ENCODE results near the gene CLDN12.

CLDN12 gene

DNA sequence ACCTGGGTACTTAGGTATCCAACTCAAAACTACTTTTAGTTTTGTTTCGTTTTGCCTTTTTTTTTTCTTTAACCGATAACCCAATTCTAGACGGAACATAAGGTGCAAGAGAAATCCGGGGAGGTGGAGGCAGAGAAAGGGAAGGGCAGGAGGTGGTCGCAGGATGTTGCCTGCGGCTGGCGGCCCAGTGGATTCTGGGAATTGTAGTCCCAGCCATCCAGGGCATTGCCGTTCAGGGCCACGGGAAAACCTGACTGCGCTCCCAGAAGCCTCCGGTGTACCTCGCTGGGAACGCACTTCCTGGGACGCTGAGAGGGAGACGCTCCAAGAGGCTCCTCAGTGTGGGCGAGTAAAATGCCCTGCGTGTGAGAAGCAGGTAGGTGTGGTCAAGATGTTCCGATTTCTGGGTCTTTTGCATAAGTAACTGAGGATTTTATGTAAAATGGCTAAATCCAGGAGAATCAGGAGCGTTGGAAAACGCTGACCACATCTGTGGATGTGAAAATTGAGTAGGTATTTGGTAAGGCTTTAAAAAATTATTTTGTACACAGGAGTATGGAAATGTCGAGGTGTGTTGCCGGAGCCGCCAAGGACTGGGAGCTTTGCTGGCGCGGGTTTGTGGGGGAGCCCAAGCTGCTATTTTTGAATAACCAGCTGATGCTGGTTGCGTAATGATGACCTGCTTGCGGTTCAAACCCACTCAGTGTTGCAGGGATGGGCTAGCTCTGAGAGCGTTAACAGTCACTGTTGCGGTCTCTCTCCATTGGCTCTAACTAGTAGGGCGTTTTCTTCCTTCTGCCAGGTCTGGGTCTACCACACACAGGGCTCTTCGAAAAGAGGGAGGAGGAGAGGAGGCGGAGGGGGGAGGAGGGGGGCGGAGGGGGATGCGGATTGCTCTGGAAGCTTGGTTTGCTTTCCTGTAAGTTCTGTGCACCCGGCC, at the start of gene CLDN12:
CLDN12 (plus strand) TSS at position 288 of the 940 bp plus-strand sequence. CDS start 9,216 bp downstream, outside the sequence.
- H3K27ac Mint-ChIP-seq = peak within 1 kb of the TSS; percentile 84
- intact Hi-C loops (cut with micrococcal nuclease) = loop anchor here (2.0 kb wide), 1 partner anchor 57 kb away; the partner anchor contains the start of gene GTPBP10
- peaks cover 14% of the 10 kb centered on the region for H3K36me3 Mint-ChIP-seq (ENCODE audit: low read depth)
- peaks cover 10% of the 10 kb centered on the region for H3K9me3 Mint-ChIP-seq
- peaks cover 13% of the 10 kb centered on the region for H3K4me1 Mint-ChIP-seq (ENCODE audit: low read depth)
- peaks cover 5% of the 10 kb centered on the region for H3K27me3 Mint-ChIP-seq
- H3K4me3 Mint-ChIP-seq = peak within 1 kb of the TSS; percentile 97

DNA sequence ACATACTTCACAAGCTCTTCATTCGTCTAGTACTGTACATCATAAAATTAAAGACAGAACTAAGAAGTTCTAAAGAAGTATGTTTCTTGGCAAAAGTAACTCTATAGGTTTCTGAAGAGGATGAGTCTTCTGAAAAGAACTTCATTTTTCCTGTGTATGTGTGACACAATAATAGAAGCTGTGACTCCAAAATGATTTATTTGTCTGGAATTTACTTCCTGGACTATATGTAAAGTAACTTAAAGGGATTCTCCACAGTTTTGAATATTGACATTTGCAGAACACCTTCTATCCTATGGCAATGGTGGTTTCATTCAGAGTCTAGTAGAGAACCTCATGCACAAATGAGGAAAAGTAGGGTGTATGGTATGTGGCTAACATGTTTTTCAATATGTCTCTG, 19.8 kb upstream of the CLDN12 start:
- Mint-ChIP-seq H3K27me3 (no peaks in the 10 kb centered on the region), H3K4me3 (no peak overlapping the region), H3K9me3 (peaks cover 11% of the 10 kb centered on the region), H3K4me1 (ENCODE audit: low read depth) (no peaks in the 10 kb centered on the region), H3K27ac (no peak overlapping the region), H3K36me3 (ENCODE audit: low read depth) (peaks cover 79% of the 10 kb centered on the region)
- intact Hi-C loops (cut with micrococcal nuclease) = no loop called here

DNA sequence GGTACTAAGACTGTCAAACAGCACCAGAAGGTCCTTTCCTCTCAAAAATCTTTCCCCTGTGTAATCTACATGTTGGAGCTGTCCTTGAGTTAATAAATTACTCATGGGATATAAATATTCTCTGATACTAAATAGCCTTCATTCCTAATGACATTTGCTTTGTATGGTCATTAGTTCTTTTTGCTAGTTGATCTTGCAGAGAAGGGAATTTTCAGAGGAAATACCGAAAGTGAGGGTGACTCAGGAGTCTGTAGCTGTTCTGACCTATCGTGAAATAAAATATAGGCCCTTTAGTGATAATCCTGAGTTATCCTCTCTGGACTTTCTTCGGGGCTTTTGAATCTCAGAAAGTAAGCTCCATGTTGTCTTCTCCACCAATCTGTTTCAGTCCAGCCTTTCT, 19.4 kb upstream of the CLDN12 start:
- peaks cover 9% of the 10 kb centered on the region for H3K9me3 Mint-ChIP-seq
- H3K27ac Mint-ChIP-seq = no peak overlapping the region
- H3K4me3 Mint-ChIP-seq = no peak overlapping the region
- peaks cover 74% of the 10 kb centered on the region for H3K36me3 Mint-ChIP-seq (ENCODE audit: low read depth)
- intact Hi-C loops (cut with micrococcal nuclease) = no loop called here
- no peaks in the 10 kb centered on the region for H3K27me3 Mint-ChIP-seq
- H3K4me1 Mint-ChIP-seq (ENCODE audit: low read depth) = no peaks in the 10 kb centered on the region

DNA sequence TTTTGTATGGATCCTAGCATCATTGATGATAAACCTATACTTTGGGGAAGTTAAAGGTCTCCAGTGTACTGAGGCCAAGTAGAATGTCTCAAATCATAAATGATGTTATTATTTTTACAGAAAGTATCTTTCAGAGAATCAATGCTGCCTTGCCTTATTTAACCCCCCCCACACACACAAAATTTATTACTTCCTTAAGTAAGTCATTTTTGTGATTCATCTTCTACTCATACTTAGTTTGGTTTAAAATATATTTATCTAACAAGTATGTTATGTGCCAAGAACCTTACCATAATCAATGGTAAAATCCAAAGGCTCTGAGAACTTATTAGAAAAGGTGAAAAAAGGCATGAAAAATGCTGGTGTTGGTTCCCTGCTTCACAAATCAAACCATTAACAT, 18.8 kb upstream of the CLDN12 start:
- Mint-ChIP-seq H3K4me1 (ENCODE audit: low read depth) (no peaks in the 10 kb centered on the region), H3K27ac (no peak overlapping the region), H3K9me3 (peaks cover 3% of the 10 kb centered on the region), H3K27me3 (no peaks in the 10 kb centered on the region), H3K36me3 (ENCODE audit: low read depth) (peaks cover 69% of the 10 kb centered on the region), H3K4me3 (no peak overlapping the region)
- intact Hi-C loops (cut with micrococcal nuclease) = no loop called here

GRCh38 chr7:90387470-90388240, 15.6 kb upstream of the CLDN12 start:
- no peak overlapping the region for H3K27ac Mint-ChIP-seq
- H3K36me3 Mint-ChIP-seq (ENCODE audit: low read depth) = peaks cover 38% of the 10 kb centered on the region
- intact Hi-C loops (cut with micrococcal nuclease) = no loop called here
- H3K4me3 Mint-ChIP-seq = no peak overlapping the region
- no peaks in the 10 kb centered on the region for H3K4me1 Mint-ChIP-seq (ENCODE audit: low read depth)
- H3K27me3 Mint-ChIP-seq = no peaks in the 10 kb centered on the region
- peaks cover 6% of the 10 kb centered on the region for H3K9me3 Mint-ChIP-seq

- no peaks in the 10 kb centered on the region for H3K27me3 Mint-ChIP-seq
- H3K9me3 Mint-ChIP-seq = peaks cover 24% of the 10 kb centered on the region
- intact Hi-C loops (cut with micrococcal nuclease) = no loop called here
- H3K36me3 Mint-ChIP-seq (ENCODE audit: low read depth) = peaks cover 5% of the 10 kb centered on the region
- no peaks in the 10 kb centered on the region for H3K4me1 Mint-ChIP-seq (ENCODE audit: low read depth)
- no peak overlapping the region for H3K4me3 Mint-ChIP-seq
- no peak overlapping the region for H3K27ac Mint-ChIP-seq
Observed at GRCh38 chr7:90390926-90391325, 12.3 kb upstream of the CLDN12 start.

DNA sequence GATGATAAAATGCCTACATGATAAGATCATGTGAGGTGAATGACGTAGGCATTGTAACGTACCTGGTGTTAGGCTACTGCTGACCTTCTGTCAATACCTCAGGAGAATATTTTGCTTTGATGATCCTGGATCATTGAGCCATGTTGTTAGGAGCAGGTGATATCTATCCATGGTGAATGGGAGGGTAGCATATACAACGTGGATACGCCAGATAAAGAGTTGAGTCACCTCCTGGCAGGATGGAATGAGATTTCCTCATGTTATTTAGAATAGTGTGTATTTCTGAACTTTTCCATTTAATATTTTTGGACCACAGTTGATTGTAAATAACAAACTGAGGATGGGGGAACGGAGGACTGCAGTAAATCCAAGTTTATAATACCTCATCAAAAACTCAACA, 11.8 kb upstream of the CLDN12 start:
- Mint-ChIP-seq H3K9me3 (peaks cover 24% of the 10 kb centered on the region), H3K4me3 (no peak overlapping the region), H3K4me1 (ENCODE audit: low read depth) (no peaks in the 10 kb centered on the region), H3K36me3 (ENCODE audit: low read depth) (peaks cover under 1% of the 10 kb centered on the region), H3K27ac (no peak overlapping the region), H3K27me3 (no peaks in the 10 kb centered on the region)
- intact Hi-C loops (cut with micrococcal nuclease) = no loop called here

- H3K9me3 Mint-ChIP-seq = peaks cover 42% of the 10 kb centered on the region
Observed at GRCh38 chr7:90396420-90396819, 6.8 kb upstream of the CLDN12 start.

GRCh38 chr7:90401989-90402388, 1.3 kb upstream of the CLDN12 start:
- Mint-ChIP-seq H3K36me3 (ENCODE audit: low read depth) (peaks cover 8% of the 10 kb centered on the region), H3K27ac (no peak overlapping the region), H3K4me1 (ENCODE audit: low read depth) (peaks cover 13% of the 10 kb centered on the region), H3K9me3 (peaks cover 18% of the 10 kb centered on the region), H3K4me3 (no peak overlapping the region), H3K27me3 (peaks cover 5% of the 10 kb centered on the region)
- intact Hi-C loops (cut with micrococcal nuclease) = loop anchor here (2.0 kb wide), 1 partner anchor 55 kb away; the partner anchor contains the start of gene GTPBP10

More at GRCh38 chr7:90396420-90396819, 6.8 kb upstream of the CLDN12 start:
- H3K27me3 Mint-ChIP-seq = no peaks in the 10 kb centered on the region
- no peaks in the 10 kb centered on the region for H3K36me3 Mint-ChIP-seq (ENCODE audit: low read depth)
- no peaks in the 10 kb centered on the region for H3K4me1 Mint-ChIP-seq (ENCODE audit: low read depth)
- H3K4me3 Mint-ChIP-seq = no peak overlapping the region
- intact Hi-C loops (cut with micrococcal nuclease) = no loop called here
- no peak overlapping the region for H3K27ac Mint-ChIP-seq

- peaks cover 11% of the 10 kb centered on the region for H3K36me3 Mint-ChIP-seq (ENCODE audit: low read depth)
- peaks cover 17% of the 10 kb centered on the region for H3K9me3 Mint-ChIP-seq
- intact Hi-C loops (cut with micrococcal nuclease) = loop anchor here (2.0 kb wide), 1 partner anchor 56 kb away; the partner anchor contains the start of gene GTPBP10
- peak overlapping the region; percentile 84 for H3K27ac Mint-ChIP-seq
- peaks cover 5% of the 10 kb centered on the region for H3K27me3 Mint-ChIP-seq
- H3K4me1 Mint-ChIP-seq (ENCODE audit: low read depth) = peaks cover 13% of the 10 kb centered on the region
- H3K4me3 Mint-ChIP-seq = peak overlapping the region; percentile 97
Observed at GRCh38 chr7:90402785-90403173, 482 bp upstream of the CLDN12 start.

DNA sequence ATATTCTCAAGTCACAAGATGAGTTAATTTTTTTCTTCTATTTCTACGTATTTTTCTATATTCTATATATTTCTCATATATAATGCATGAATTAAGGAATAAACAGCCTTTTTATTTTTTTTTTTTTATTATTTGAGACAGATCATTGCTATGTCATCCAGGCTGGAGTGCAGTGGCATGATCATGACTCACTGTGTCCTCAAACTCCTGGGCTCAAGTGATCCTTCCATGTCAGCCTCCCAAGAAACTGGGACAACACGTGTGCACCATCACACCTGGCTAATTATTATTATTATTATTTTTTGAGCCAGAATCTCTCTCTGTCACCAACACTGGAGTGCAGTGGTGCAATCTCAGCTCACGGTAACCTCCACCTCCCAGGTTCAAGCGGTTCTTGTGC, 1.5 kb downstream of the CLDN12 start:
- Mint-ChIP-seq H3K36me3 (ENCODE audit: low read depth) (peaks cover 14% of the 10 kb centered on the region), H3K27me3 (peaks cover 5% of the 10 kb centered on the region), H3K9me3 (no peaks in the 10 kb centered on the region), H3K4me3 (no peak overlapping the region), H3K4me1 (ENCODE audit: low read depth) (peaks cover 13% of the 10 kb centered on the region), H3K27ac (no peak overlapping the region)
- intact Hi-C loops (cut with micrococcal nuclease) = no loop called here

- intact Hi-C loops (cut with micrococcal nuclease) = no loop called here
- Mint-ChIP-seq H3K27me3 (peaks cover 5% of the 10 kb centered on the region), H3K27ac (no peak overlapping the region), H3K9me3 (no peaks in the 10 kb centered on the region), H3K4me3 (no peak overlapping the region), H3K4me1 (ENCODE audit: low read depth) (peaks cover 13% of the 10 kb centered on the region), H3K36me3 (ENCODE audit: low read depth) (peaks cover 14% of the 10 kb centered on the region)
Observed at GRCh38 chr7:90407484-90407821, 4.2 kb downstream of the CLDN12 start.

DNA sequence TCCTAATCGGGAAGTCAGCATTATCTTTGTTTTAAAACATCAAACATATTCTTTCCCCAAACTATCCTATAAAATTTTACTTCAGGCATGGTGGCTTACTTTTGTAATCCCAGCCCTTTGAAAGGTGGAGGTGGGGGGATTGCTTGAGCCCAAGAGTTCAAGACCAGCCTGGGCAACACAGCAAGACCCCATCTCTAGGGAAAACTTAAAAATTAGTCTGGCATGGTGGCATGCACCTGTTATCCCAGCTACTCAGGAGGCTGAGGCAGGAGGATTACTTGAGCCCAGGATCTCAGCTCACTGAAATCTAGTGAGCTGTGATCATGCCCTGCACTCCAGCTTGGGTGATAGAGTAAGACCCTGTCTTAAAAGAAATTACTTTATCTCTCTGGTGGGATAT, 4.9 kb downstream of the CLDN12 start:
- no peak overlapping the region for H3K27ac Mint-ChIP-seq

GRCh38 chr7:90409667-90410066, 6.4 kb downstream of the CLDN12 start:
- H3K4me1 Mint-ChIP-seq (ENCODE audit: low read depth) = no peaks in the 10 kb centered on the region
- H3K9me3 Mint-ChIP-seq = no peaks in the 10 kb centered on the region
- intact Hi-C loops (cut with micrococcal nuclease) = loop anchor here (10.0 kb wide), 1 partner anchor 145 kb away; no protein-coding TSS in a partner anchor
- H3K4me3 Mint-ChIP-seq = no peak overlapping the region
- H3K36me3 Mint-ChIP-seq (ENCODE audit: low read depth) = peaks cover 6% of the 10 kb centered on the region
- H3K27ac Mint-ChIP-seq = no peak overlapping the region
- H3K27me3 Mint-ChIP-seq = no peaks in the 10 kb centered on the region

More for the DNA sequence above, 4.9 kb downstream of the CLDN12 start:
- peaks cover 12% of the 10 kb centered on the region for H3K4me1 Mint-ChIP-seq (ENCODE audit: low read depth)
- H3K36me3 Mint-ChIP-seq (ENCODE audit: low read depth) = peaks cover 12% of the 10 kb centered on the region
- H3K27me3 Mint-ChIP-seq = peaks cover 5% of the 10 kb centered on the region
- H3K9me3 Mint-ChIP-seq = no peaks in the 10 kb centered on the region
- no peak overlapping the region for H3K4me3 Mint-ChIP-seq
- intact Hi-C loops (cut with micrococcal nuclease) = no loop called here
